GM21528 (cell line): ENCODE data around the gene FGF21.

Source experiments
- ATAC-seq: cut with Tn5 transposase; IDR thresholded peaks from one replicate; pipeline ENCODE4 v1.9.1; 2021; ENCODE audit warnings: mild to moderate bottlenecking, moderate library complexity; ENCODE audit not compliant: unreplicated experiment, low FRiP score

The FGF21 gene

DNA sequence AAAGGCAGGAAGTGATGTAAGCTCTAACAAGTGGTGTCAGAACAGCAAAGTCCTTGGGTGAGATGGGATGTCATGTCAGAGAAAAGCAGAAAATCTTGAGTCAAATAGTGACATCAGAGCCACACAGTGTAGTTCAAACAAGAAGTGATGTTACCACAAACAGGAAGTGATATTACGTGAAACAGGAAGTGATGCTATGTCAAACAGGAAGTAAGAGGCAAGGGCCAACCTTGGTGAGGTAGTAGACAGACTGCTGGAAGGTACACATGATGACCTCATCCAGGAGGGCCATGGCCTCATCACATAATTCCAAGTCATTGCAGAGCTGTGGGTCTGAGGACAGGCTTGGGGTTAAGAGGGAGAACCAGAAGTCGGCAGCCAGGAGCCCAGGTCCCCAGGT is 28.8 kb upstream of the FGF21 start:
- no peak for ATAC-seq

DNA sequence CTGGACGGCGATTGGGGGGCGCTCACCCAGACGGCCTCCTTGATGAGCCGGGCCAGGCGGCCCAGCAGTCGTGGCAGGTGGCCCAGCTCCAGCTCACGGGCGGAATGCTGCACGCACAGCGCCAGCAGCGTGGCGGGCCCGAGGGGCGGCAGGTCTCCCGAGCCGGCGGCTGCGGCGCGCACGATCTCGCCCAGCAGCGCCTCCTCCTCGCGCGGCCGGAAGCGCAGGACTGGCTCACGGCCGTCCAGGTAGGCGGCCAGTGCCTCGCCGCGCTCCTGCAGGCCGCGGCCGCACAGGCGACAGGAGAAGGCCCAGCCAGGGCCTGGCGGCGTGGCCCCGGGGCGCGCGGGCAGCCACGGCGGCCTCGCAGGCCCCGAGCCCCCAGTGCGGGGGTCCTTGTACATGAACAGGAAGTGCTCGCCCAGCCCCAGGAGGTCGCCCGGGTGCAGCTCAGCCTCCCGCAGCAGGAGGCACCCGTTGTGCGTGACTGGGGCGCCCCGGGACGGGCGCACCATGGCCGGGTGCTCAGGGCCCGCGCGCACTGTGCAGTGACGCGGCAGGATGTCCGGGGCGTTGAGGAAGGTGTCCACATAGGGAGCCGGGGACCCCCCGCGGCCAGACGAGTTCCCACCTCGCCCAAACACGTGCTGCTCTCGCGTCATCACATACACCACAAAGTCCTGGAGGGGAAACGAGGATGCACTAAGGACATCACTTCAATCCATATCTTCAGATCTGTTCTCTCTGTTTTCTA is 26.2 kb upstream of the FGF21 start:
- ATAC-seq = no peak

DNA sequence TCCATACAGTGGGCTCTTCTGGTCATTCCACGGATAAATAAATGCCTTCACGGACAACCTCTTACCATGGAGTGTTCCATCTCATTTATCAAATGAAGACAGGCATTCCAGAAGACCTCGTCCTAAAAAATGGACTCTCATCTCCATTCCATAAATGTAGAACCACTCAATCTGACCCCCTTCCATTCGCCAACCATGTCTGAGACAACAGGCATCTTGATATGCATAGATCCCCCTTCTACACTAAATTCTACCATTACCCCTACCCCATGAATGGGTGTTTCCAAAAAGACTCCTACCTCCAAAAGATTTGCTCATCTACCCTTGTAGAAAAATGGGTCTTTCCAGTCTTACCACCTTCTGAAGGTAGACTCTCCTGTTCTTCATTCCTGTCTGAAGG is 23.9 kb upstream of the FGF21 start:
- no peak for ATAC-seq

DNA sequence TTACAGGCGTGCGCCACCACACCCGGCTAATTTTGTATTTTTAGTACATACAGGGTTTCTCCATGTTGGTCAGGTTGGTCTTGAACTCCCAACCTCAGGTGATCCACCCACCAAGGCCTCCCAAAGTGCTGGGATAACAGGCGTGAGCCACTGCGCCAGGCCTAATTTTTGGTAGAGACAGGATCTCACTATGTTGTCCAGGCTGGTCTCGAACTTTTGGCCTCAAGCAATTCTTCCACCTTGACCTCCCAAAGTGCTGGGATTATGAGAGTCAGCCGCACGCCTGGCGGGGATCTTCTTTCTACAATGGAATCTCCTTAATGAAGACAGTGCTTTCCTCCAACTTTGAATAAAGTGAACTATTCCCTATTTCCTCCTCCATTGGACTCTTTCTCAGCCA is 20.7 kb upstream of the FGF21 start:
- no peak for ATAC-seq

DNA sequence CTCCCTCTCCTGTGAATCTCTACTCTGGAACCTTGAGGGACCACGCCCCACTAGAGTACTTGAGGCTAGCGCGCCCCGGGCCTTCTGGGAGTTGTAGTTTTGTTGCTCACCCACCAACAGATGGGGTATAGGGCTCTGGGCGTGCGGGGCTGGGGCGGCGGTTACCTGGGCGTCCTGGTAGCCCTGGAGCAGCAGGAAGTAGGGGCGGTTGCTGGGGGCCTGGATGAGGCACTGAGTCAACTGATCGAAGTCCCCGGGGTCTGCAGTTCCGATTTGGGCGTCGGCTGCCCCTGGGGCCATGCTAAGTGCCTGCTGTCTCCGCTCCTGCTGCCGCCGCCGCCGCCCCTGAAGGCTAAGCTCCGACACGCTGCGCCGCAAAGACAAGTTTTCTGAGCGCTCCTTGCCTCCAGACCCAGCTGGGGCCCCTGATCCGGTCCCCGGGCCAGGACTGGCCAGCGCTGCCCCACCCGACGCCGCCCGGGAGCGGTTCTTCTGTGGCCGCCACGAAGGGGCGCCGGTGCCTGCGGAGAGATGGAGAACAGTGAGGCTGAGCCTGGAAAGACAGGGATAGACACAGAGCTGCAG is 20.2 kb upstream of the FGF21 start:
- no peak for ATAC-seq

DNA sequence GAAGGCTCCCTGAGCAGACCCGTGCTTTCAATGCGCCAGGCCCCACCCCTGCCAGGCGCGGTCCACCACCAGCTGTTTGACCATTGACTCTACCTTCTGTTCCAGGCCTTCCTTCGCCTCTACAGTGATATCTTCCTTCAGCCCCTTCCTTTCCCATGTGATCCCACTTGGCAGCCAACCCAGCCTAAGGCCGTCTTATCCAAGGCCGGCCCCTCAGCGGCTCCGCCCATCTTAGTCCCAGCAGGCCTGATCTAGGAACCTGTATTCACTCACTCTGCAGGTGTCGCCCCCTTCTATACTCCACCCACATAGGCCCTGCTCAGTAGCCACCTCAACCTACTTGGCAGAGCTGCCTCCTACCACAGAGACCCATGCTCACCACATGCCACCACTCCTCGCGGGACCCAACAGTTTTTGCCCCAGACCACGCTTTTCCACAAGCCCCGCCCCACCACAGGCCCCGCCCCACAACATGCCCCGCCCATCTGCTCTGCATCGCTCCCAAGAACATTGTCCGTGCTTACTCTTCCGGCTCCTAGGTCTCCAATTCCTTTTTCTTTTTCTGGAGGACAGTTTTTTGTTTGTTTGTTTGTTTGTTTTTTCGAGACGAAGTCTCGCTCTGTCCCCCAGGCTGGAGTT is 17.8 kb upstream of the FGF21 start:
- ATAC-seq = no peak

DNA sequence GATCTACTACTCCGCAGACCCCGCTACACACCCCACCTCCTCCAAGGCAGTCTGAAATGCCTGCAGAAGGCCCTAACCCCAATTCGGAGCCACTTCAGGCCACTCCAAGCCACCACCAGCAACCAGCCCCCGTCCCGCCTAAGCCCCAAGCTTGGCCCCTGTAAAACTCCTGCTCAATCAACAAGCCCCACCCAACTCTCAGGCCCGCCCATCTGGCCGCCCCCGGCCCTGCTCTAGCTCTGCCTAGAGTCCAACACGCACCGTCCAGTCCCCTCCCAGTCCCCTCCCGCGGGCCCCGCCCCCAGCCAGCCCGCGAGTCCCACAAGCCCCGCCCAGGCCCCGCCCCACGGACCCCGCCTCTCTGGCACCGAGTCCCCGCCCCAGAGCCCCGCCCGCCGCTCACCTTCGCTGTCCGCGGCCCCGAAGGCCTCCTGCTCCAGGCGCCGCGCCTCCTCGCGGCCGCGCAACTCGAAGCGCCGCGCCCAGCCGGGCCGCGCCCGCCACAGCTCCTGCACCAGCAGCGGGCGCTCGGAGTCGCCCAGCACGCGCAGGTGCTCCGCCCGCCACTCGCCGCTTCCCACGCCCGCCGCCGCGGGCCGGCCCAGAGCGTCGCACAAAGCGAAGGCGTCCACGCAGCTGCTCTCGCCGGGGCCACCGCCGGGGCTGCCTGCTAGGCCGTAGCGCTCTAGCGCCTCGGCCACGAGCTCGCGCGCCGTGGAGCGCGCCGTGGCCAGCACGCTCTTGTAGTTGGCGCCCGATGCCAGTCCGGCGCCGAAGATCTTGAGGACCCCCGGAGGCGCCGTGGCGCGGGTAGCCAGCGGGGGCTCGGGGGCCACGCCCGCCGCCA is 16.5 kb upstream of the FGF21 start:
- ATAC-seq = no peak

DNA sequence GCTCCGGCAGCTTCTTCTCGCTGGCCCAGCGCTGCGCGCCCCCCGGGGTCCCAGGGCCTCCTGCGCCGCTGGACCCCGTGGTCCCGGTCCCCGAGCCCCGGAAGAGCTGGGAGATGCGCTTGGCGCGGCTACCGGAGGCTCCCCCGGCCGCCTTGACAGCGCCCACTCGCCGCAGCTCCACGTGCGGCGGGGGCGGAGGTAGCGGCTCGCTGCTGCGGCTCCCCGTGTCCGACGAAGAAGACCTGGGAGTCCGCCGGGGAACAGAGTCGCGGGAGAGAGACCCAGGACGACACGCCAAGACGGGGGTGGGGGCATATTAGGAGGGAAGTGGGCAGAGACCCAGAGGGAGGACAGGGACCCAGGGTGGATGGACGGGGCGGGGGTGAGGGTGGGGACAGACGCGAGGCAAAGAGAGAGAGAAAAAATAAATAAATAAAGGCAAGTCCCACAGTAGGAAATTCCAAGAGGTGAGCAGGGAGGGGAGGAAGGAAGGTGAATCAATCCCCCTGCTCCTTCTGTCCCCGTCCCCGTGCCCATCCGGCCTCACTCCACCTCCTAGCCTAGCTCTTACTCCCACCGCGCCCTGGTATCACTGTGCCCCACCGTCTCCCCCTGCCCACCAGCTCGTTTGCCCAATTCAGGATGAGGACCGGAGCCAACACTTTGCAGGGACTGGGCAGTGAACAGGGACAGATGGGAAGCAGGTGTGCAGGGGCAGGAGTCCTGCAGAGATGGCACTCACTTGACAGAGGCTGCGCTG is 15.7 kb upstream of the FGF21 start:
- ATAC-seq = no peak

DNA sequence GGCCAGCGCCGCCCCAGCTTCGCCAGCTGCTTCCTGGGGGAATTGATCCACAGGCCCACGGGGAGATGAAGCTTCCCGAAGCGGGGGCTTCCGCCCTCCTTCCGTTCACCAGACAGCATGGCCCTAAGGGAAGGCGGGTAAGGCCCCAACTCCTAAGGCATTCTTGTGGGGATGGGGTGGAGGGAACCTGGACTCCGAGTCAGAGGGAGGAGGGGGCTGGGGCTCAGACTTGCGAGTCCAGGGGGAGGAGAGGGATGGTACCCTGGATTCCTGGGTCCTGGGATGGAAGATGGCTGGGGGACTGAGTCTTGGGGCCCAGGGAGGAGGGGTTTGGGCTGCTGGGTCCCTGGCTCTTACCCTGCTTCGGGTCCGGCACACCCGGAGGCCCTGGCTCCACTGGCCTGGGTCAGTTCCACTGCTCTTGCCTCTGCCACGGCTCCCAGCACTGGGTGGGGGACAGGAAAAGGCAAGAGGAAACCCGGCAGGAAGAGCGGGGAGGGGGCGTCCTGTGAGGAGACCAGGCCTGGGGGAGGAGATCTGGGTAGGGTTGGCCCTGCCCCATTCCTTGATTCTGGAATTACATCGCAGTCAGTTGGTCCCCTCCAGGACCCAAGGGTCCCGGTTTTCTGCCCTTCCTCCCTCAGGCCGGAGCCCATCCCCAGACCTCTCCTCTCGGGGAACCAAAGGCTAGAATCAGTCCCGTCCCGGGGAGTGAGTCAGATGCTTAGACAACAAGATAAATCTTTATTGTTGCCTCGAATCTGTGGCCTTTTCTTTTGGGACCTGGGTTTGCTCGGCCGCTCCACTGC is 15.0 kb upstream of the FGF21 start, which contains the start of gene RASIP1:
Gene RASIP1, minus strand, starts transcription at position 447 of the 809 bp plus-strand sequence. Its CDS starts 328 bp downstream, at position 119.
- no peak for ATAC-seq

DNA sequence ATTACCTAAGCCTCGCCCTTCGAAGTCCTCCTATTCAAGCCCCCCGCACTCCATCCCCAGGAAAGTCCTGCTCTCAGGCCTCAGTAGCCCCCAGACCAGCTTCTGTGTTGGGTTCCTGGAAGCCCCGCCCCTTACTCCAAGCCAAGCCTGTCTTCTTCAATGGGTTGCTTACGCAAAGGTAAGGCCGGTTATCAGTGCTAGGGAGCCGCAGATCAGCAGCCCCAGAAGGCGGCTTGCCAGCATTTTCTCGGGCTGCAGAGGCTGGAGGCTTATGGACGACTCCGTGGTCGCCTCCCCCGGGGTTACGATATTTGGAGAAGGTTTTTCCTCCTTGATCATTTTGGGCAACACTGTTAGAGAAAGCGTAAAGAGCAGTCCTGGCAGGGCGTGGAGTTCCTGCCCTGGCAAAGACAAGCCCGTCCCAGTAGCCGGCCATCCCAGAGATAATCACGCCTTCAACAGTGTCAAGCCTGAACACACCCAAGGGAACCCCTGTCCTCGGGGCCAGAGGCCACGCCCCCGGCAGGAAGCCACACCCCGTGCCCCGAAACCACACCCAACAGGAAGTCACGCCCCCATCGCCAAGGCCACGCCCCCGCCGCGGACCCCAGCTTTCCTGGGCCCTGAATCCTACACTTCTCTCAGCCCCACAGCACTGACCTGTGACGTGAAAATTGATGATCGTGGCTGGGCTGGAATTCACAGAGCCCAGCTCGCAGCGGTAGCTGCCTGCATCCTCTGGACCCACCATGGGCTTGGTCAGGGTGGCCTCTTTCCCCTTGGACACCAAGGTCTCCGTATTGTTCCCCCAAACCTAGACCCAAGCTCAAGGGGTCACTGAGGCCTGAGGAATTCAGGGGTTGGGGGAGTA is 14.0 kb upstream of the FGF21 start:
- ATAC-seq = no peak

DNA sequence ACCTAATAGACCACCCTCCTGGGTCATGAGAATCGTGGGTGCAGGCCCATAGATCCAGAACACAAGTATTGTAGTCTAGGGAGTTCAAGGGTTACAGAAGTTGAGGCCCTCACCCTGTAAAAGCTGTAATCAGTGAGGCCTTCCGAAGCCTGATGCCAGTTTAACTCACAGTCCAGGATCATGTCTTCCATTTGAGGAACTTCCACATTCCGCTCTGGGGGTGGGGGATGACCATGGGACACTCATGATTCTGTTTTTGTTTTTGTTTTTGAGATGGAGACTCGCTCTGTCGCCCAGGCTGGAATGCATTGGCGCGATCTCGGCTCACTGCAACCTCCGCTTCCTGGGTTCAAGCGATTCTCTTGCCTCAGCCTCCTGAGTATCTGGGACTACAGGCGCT is 13.2 kb upstream of the FGF21 start:
- no peak for ATAC-seq

DNA sequence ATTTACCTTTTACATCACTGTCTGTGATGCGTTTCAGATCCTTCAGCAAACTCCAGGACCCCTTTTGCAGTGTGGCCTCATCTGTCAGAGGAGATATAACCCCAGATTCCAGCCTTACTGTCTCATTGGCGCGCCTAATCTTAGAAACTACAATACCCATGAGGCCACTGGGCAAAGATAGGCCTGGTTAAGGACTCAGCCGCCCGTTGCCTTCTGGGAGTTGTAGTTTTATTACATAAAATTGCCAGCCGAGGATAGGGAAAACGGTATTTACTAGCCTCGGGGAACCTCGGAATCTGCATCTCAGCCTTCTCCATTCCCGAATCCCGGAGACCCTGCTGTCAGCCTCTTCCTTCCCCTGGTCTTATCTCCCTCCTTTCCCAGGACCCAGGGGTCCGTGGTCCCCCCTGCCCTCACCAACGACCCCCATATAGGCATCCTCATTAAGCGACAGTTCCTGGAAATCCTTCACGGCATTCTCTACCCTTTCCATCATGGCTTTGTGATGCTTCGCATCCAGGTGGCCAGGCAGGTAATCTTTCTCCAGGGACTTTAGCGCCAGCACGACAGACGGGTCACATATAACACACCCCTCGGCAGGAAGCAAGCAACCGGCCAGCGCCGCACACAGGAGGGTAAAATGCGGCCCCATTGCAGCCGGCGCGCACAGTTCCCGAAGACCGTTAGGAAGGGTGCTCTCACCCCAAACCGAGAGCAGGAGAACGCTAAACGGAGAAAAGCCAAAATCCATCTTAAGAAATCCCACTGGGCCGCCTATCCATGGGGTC is 9.9 kb upstream of the FGF21 start:
- no peak for ATAC-seq

DNA sequence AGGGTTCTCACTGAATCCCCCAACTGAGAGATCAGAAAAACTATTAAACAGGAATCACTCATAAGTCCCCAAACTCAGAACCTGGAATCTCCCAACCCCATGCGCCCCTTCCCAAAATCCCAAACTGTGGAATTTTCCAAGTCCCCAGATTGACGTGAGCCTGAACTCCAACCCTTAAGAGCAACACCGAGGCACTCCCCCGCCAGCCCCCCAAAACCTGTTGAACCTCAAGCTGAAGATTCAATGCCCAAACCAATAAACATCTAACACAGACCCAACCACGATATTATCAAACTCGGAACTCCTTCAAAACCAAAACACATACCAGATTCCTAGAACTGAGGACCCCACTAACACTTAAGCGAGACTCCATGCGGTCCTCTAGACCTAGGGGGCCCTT is 9.2 kb upstream of the FGF21 start:
- no peak for ATAC-seq

DNA sequence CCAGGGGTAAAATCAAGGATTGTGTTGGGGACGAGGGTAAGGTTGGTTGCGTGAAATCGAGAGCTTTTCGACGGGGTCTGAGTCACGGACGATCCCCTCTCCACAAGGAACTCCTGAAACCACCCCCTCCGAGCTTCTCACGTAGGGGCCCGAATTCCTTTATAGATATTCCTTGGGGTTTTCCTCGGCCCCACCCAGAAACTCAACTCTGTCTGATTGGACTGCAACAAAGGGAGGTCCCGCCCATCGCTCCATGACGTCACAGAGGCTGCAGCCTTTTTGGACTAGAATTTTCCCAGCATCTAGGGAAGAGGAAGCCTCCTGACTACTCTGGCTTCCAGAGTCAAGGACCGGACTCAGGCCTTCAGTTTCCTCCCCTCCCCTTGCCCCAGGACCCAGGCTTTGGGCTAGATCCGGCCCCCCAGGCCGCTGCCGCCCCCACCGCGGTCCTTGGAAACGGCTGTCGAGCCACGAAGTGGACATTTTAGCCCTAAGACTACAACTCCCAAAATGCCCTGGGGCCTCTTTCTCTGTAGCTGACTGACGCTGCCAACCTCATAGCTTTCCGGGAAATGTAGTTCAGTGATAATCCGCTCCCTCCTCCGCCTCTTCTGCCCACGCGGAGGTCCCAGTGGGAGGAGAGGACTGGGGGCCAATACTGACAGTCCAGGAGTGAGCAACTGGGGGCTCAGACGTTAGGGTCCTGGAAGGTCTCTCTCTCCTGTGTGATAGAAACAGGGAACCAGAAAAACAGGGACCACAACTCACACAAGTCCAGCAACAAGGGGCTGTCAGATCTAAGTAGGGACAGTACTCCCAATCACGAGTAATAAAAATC is 8.4 kb upstream of the FGF21 start, which contains the start of gene IZUMO1:
Gene IZUMO1, minus strand, starts transcription at position 172 of the 838 bp plus-strand sequence. CDS start 1,050 bp downstream, outside the sequence.
- ATAC-seq = no peak

DNA sequence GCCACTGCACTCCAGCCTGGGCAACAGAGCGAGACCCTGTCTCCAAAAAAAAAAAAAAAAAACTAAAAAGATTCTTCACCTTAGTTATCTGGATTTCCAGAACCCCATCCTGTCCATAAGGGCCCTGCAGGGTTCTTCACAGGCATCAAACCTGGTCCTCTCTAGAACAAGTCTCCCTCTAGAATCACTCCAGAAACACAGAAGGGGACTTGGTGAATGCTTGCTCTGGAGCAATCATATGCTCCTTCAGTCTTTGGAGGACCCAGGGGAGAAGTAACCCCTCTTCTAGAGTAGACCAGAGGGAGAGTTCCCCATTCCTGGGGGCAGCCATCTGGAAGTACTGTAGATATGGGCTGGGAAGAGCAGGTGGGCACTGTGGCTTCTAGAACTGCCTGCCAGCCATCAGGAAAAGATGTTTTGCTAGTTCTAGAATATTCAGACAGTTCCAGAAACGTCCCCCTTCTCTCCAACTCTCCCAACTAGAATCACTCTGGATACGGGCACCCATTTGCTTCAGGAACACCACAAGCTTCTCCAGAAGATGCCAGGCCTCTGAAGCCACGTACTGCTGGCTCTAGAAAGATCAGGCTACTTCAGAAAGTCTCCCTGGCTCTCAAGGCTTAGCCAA is 5.6 kb upstream of the FGF21 start:
- no peak for ATAC-seq

DNA sequence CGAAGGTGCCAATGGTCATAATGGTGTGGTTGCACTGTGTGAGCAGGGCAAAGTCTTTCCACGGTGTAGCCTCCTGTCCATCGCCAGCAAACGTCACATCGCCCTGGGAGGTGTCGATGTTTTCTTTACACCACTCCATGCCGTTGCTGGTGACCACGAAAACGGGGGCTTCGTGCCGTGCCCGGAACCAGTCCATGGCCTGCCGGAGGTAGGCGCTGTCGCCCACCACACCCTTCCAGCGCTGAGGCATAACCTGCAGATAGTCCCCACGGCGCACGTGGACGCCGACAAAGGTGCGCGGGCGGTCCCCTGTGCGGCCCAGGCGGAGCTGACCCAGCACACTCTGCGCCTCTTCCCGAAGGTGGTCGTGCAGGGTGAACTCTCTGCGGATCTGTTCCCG is 5.0 kb upstream of the FGF21 start:
- ATAC-seq = no peak
